ENCODE measurements around the gene RBM33. TPM values are rescaled to one million over a fixed set of nuclear protein-coding genes. Genes with fewer than 3 reads are reported as not detected.

Gene RBM33
- total RNA-seq, 1 experiment from 2014 or later = 81.8 TPM

DNA sequence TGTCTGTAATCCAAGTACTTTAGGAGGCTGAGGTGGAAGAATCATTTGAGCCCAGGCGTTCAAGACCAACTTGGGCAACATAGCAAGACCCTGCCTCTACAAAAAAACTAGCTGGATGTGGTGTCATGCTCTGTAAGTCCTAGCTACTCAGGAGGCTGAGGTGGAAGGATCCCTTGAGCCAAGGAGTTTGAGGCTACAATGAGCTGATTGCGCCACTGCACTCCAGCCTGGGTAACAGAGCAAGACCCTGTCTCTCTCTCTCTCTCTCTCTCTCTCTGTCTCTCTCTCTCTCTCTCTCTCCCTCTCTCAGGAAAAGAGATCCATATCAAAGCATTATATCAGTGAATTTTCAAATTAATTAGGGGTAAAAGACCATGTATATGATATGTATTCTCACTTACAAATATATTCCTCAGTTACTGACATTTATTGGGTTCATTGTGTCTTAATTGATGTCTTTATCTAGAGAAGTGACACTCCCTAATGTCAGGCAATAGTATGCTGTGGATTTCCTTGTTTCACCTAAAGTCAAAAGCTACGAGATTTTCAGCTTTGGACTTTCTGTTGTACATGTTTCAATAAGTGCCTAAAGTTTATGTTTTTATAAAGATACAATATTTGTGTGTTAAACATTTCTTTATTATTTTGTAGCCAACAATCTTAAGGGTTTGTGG, 91.1 kb downstream of the RBM33 start (continued):
- TF ChIP-seq, protein P1, sequence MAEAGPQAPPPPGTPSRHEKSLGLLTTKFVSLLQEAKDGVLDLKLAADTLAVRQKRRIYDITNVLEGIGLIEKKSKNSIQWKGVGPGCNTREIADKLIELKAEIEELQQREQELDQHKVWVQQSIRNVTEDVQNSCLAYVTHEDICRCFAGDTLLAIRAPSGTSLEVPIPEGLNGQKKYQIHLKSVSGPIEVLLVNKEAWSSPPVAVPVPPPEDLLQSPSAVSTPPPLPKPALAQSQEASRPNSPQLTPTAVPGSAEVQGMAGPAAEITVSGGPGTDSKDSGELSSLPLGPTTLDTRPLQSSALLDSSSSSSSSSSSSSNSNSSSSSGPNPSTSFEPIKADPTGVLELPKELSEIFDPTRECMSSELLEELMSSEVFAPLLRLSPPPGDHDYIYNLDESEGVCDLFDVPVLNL (CRISPR knock-in tag; IDR thresholded peaks at IDR 0.05; ENCODE audit: borderline replicate concordance, low read depth) = no peak
- TF ChIP-seq ETV6 (CRISPR knock-in tag; IDR thresholded peaks at IDR 0.05) = no peak
- no peak for TF ChIP-seq MAX (CRISPR knock-in tag; IDR thresholded peaks at IDR 0.05)
- TF ChIP-seq ZMAT4 (CRISPR knock-in tag; IDR thresholded peaks at IDR 0.05) = no peak
- TF ChIP-seq, protein P2, sequence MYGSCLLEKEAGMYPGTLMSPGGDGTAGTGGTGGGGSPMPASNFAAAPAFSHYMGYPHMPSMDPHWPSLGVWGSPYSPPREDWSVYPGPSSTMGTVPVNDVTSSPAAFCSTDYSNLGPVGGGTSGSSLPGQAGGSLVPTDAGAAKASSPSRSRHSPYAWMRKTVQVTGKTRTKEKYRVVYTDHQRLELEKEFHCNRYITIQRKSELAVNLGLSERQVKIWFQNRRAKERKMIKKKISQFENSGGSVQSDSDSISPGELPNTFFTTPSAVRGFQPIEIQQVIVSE (CRISPR knock-in tag; IDR thresholded peaks at IDR 0.05; ENCODE audit: borderline replicate concordance) = no peak
- no peak for TF ChIP-seq ZNF138 (CRISPR knock-in tag; conservative IDR thresholded peaks at IDR 0.05)
- TF ChIP-seq AR (CRISPR knock-in tag; IDR thresholded peaks at IDR 0.05) = no peak
- TF ChIP-seq, protein P3, sequence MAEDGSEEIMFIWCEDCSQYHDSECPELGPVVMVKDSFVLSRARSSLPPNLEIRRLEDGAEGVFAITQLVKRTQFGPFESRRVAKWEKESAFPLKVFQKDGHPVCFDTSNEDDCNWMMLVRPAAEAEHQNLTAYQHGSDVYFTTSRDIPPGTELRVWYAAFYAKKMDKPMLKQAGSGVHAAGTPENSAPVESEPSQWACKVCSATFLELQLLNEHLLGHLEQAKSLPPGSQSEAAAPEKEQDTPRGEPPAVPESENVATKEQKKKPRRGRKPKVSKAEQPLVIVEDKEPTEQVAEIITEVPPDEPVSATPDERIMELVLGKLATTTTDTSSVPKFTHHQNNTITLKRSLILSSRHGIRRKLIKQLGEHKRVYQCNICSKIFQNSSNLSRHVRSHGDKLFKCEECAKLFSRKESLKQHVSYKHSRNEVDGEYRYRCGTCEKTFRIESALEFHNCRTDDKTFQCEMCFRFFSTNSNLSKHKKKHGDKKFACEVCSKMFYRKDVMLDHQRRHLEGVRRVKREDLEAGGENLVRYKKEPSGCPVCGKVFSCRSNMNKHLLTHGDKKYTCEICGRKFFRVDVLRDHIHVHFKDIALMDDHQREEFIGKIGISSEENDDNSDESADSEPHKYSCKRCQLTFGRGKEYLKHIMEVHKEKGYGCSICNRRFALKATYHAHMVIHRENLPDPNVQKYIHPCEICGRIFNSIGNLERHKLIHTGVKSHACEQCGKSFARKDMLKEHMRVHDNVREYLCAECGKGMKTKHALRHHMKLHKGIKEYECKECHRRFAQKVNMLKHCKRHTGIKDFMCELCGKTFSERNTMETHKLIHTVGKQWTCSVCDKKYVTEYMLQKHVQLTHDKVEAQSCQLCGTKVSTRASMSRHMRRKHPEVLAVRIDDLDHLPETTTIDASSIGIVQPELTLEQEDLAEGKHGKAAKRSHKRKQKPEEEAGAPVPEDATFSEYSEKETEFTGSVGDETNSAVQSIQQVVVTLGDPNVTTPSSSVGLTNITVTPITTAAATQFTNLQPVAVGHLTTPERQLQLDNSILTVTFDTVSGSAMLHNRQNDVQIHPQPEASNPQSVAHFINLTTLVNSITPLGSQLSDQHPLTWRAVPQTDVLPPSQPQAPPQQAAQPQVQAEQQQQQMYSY (CRISPR knock-in tag; IDR thresholded peaks at IDR 0.05) = no peak
- TF ChIP-seq ZNF317 (CRISPR knock-in tag; IDR thresholded peaks at IDR 0.05; ENCODE audit: borderline replicate concordance, low read depth) = no peak
- TF ChIP-seq TEAD1 (CRISPR knock-in tag; IDR thresholded peaks at IDR 0.05) = no peak
- no peak for TF ChIP-seq JUN (CRISPR knock-in tag; IDR thresholded peaks at IDR 0.05)

- ChIA-PET POLR2A (interaction anchor here (0.6 kb wide), 1 partner anchor 144 kb away, joined by 4 read pairs; no protein-coding TSS in a partner anchor), CTCF (interaction anchor here (1.2 to 2.3 kb wide), 2 partner anchors 134 to 139 kb away, joined by 3 to 9 read pairs; no protein-coding TSS in a partner anchor)
- ATAC-seq = no peak
- Mint-ChIP-seq H3K4me3 (no peak overlapping the region), H3K36me3 (peaks cover 36% of the 10 kb centered on the region), H3K9me3 (no peaks in the 10 kb centered on the region), H3K27me3 (ENCODE audit: low read depth) (no peaks in the 10 kb centered on the region), H3K4me1 (peaks cover 27% of the 10 kb centered on the region), H3K27ac (no peak overlapping the region)
- no peak for DNase-seq (ENCODE audit: low spot score)
- TF ChIP-seq ZNF396 (CRISPR knock-in tag; IDR thresholded peaks at IDR 0.05; ENCODE audit: borderline replicate concordance) = no peak
- no peak for TF ChIP-seq OVOL2 (CRISPR knock-in tag; IDR thresholded peaks at IDR 0.05; ENCODE audit: borderline replicate concordance)
- TF ChIP-seq, protein P2 (CRISPR knock-in tag; IDR thresholded peaks at IDR 0.05; ENCODE audit: borderline replicate concordance) = no peak
- TF ChIP-seq, protein P4, sequence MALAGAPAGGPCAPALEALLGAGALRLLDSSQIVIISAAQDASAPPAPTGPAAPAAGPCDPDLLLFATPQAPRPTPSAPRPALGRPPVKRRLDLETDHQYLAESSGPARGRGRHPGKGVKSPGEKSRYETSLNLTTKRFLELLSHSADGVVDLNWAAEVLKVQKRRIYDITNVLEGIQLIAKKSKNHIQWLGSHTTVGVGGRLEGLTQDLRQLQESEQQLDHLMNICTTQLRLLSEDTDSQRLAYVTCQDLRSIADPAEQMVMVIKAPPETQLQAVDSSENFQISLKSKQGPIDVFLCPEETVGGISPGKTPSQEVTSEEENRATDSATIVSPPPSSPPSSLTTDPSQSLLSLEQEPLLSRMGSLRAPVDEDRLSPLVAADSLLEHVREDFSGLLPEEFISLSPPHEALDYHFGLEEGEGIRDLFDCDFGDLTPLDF (CRISPR knock-in tag; IDR thresholded peaks at IDR 0.05) = no peak
- TF ChIP-seq NR3C1 (CRISPR knock-in tag; conservative IDR thresholded peaks at IDR 0.05; ENCODE audit: low read depth) = no peak
- TF ChIP-seq ARID4B (CRISPR knock-in tag; IDR thresholded peaks at IDR 0.05; ENCODE audit: borderline replicate concordance) = no peak
- TF ChIP-seq TP53 (CRISPR knock-in tag; IDR thresholded peaks at IDR 0.05) = no peak
Observed at GRCh38 chr7:155737590-155737989, 93.1 kb downstream of the RBM33 start.

Measured in WTC11 (cell line).